Left renal pelvis (tissue), 4 donors: ENCODE measurements around the gene ZFP3. TPM values are rescaled to one million over a fixed set of nuclear protein-coding genes. Genes with fewer than 3 reads are reported as not detected.
"Not testable (repeated sequence)": the region's sequence is repeated elsewhere in the genome, so short reads cannot be mapped to it uniquely, and the experiment has no call there.

ENCODE experiments used
- DNase-seq, 4 donors: peaks; one replicate each; pipeline ENCODE4 v3.0.0-alpha.2; 2013; ENCODE audit warnings: low read depth in 4 of 4, low spot score in 3 of 4
- polyA plus RNA-seq, 4 donors: library from polyadenylated mRNA; unstranded; fragments of 120-200 nt; gene quantifications; one replicate each; pipeline ENCODE4 v1.2.1, GENCODE V29; 2013; ENCODE audit not compliant: insufficient read length in 4 of 4

Gene ZFP3
- polyA plus RNA-seq, 4 donors, result 9.9 to 15.8 (median 14.4) TPM

- not testable (repeated sequence) for DNase-seq
Observed at GRCh38 chr17:5077275-5077674, 992 bp upstream of the ZFP3 start.

GRCh38 chr17:5077781-5078105 is 524 bp upstream of the ZFP3 start:
- no peak for DNase-seq

- no peak for DNase-seq
Observed at GRCh38 chr17:5080591-5080990, 2.3 kb downstream of the ZFP3 start.

- no peak for DNase-seq
Observed at GRCh38 chr17:5092218-5093010, 14.1 kb downstream of the ZFP3 start.

GRCh38 chr17:5096731-5097100 is 18.4 kb downstream of the ZFP3 start:
- no peak for DNase-seq

GRCh38 chr17:5097101-5097834 is 19.0 kb downstream of the ZFP3 start:
- DNase-seq, result peak in 2 of 4 donors; percentile 62 to 66

- no peak for DNase-seq
Observed at GRCh38 chr17:5099271-5099670, 21.0 kb downstream of the ZFP3 start.

GRCh38 chr17:5100832-5101231 is 22.6 kb downstream of the ZFP3 start:
- DNase-seq, result no peak

- DNase-seq, result no peak
Observed at GRCh38 chr17:5110816-5111215, 32.5 kb downstream of the ZFP3 start.

- DNase-seq, result peak; percentile 80 to 92 (median 90)
Observed at GRCh38 chr17:5111402-5112204, 33.3 kb downstream of the ZFP3 start, which contains the start of gene ZNF232. ZNF232 (minus strand) TSS chr17:5111878; CDS start chr17:5111822, 56 bp downstream.

- DNase-seq, result no peak
Observed at GRCh38 chr17:5115673-5116651, 37.7 kb downstream of the ZFP3 start, which contains the start of gene USP6. USP6 (plus strand) TSS chr17:5116032; CDS start chr17:5130368, 14,336 bp downstream.

GRCh38 chr17:5118219-5118618 is 40.0 kb downstream of the ZFP3 start:
- DNase-seq, result no peak

GRCh38 chr17:5120036-5120435 is 41.8 kb downstream of the ZFP3 start:
- DNase-seq, result no peak

- not testable (repeated sequence) for DNase-seq
Observed at GRCh38 chr17:5120436-5121185, 42.3 kb downstream of the ZFP3 start.

- no peak for DNase-seq
Observed at GRCh38 chr17:5121186-5121841, 43.0 kb downstream of the ZFP3 start.

- DNase-seq, result not testable (repeated sequence)
Observed at GRCh38 chr17:5122056-5122455, 43.8 kb downstream of the ZFP3 start.

GRCh38 chr17:5122586-5123342 is 44.5 kb downstream of the ZFP3 start:
- no peak for DNase-seq
